Fibroblast of pulmonary artery (primary cell): ENCODE results near the gene GRIFIN.

Source experiments
- DNase-seq: peaks from one replicate; pipeline ENCODE4 v3.0.0-alpha.2; 2010; ENCODE audit warnings: low read depth
- H3K4me3 ChIP-seq: replicated peaks from 2 replicates; pipeline ENCODE4 v1.5.1; 2011; ENCODE audit warnings: low read depth, mild to moderate bottlenecking, control low read depth, low read length, moderate library complexity
- CTCF ChIP-seq: IDR thresholded peaks from 2 replicates; pipeline ENCODE4 v1.5.1; 2011; ENCODE audit warnings: mild to moderate bottlenecking, control low read depth, low read length, inconsistent platforms; ENCODE audit errors: missing control alignments

Gene GRIFIN

GRCh38 chr7:2452643-2453270 is 23.4 kb downstream of the GRIFIN start:
- no peak overlapping the region for H3K4me3 ChIP-seq
- no peak for TF ChIP-seq CTCF
- no peak for DNase-seq

GRCh38 chr7:2452074-2452507 is 24.1 kb downstream of the GRIFIN start:
- no peak for TF ChIP-seq CTCF
- DNase-seq: no peak

DNA sequence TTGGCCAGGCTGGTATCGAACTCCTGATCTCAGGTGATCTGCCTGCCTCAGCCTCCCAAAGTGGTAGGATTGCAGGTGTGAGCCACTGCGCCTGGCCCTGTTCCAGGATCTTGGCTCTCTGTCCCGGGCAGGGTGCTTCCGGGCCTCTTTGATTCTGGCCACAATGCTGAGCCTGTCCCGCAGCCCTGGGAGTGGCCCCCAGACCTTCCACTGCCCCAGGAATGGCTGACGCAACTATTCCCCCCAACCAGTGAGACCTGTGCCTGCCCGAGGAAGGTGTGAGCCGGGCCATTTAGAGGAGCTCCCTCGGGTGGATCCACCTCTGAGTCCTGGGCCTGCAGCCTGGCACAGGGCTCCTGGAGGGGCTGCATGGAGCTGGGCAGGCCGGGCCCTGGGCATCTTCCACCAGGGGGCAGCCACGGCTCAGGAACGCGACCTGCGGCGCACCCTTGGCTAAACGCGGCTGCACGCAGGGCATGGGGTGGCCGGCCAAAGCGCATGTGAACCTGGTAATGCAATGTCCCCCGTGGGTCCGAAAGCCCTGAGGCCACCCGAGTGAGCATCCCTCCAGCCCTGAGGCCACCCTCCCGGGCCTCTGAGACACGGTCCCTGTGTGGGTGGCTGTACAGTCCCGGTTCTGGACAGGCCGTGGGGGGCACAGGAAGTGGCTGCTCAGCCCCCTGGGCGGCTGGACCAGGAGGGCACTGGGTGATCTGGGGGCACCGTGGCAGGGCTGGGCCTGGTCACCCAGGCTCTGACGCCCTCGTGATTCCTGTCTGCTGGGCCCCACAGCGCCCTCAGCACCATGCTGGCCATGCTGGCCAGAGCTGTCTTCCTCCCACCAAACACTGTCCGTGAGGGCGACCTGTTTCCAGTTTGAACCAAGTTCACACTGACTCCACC is 24.8 kb downstream of the GRIFIN start:
- DNase-seq: peak; percentile 72
- H3K4me3 ChIP-seq: peak overlapping the region; percentile 17
- peak; percentile 79 for TF ChIP-seq CTCF

More at GRCh38 chr7:2452074-2452507, 24.1 kb downstream of the GRIFIN start:
- H3K4me3 ChIP-seq: no peak overlapping the region

DNA sequence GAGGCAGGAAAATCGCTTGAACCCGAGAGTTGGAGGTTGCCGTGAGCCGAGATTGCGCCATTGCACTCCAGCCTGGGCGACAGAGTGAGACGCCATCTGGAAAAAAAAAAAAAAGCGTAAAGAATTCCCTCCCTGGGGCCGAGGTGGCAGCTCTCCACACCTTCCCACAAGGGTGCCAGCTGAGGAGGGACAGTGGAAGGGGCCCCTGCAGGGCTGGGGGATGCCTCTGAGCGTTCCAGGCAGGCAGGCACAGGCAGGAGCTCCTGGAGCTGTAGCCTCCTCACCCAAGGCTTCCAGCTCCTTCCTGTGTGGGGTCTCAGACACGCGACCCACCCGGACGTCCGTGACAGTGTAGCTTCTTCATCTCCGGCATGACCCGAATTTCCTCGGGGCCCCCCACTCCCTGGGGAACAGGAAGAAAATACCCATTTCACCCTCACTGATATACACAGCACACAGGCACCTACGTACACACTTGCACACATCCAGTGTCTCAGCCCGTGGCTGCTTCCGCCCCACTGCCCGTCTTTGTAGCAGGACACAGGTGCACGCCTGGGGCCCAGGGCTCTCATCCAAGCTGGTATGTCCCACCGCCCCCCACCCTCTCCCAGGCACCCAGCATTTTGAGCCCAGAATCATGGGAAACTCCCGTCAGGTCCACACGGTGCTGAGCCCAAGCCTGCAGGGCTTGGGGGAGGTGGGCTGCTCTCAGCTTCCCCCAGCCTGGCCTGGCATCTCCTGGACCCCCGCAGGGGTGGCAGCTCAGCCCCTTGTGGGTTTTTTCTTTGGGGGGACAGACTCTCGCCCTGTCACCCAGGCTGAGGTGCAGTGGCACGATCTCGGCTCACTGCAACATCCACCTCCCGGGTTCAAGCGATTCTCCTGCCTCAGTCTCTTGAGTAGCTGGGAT is 25.7 kb downstream of the GRIFIN start:
- TF ChIP-seq CTCF: no peak
- H3K4me3 ChIP-seq: no peak overlapping the region
- no peak for DNase-seq

- H3K4me3 ChIP-seq: no peak overlapping the region
- DNase-seq: no peak
- TF ChIP-seq CTCF: no peak
These were observed 29.5 kb downstream of the GRIFIN start for GRCh38 chr7:2446676-2447075.

DNA sequence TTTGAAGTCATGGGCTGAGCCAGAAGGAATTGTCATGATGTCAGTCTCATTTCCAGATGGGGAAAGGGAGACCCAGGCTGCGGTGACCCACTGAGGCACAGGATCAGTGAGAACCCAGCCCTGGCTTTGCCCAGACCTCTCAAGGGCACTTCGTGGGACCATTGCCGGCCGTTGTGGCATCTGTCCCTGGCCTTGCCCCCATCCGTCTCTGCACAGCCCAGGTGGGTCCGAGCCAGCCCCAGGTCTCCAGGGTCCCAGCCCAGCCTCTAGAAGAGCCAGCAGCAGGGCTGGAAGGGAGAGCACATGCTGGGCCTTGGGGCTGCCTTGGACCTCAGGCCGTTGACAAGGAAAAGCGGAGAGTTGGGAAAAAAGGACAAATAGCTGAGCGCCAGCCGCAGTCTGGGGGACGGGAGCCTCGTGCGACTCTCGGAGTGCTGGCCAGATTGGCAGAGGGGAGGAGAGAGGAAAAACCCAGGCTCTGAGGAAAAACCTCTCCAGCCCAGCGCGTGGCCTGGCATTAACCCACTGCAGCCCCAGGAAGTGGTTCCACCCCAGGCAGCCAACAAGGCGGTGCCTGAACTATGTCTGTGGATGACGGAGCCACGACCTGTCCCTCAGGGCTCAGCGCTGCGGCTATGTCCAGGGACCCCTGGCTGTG is 30.2 kb downstream of the GRIFIN start:
- H3K4me3 ChIP-seq: no peak overlapping the region
- TF ChIP-seq CTCF: no peak
- no peak for DNase-seq
